Measurements from ENCODE around the gene KNDC1.

DNA sequence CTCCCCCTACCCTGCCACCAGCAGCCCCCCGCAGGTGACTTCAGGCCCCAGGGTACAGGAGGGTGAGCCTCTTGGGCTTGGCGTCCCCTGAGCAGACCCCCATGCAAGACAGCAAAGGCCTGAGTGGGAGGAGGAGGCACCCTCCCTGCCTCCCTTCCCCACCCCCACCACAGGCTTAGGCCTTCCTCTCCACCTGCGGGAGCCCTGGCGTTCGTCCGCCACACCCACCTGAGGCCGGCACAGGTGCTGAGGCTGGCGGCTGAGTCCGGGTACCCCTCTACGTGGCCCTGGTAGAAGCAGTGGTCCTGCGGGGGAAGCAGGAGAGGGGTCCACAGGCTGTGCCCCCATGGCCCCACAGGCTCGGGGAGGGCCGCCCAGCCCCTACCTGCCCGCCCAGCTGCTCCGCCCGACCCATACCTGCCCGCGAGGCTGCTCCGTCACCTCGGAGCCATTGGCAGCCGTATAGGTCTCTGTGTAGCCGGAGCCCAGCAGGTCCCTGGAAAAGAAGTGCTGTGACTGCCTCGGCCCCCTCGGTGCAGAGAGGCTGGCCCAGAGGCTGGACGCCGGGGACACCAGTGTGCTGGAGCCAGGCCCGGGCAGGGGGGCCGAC is 113.6 kb downstream of the KNDC1 start:
- TF ChIP-seq CTCF (IDR thresholded peaks at IDR 0.05) (no peak), POLR2A (IDR thresholded peaks at IDR 0.05) (no peak)

Data from Peyer's patch (tissue), 4 donors.